ENCODE results near the gene METTL26.

DNA sequence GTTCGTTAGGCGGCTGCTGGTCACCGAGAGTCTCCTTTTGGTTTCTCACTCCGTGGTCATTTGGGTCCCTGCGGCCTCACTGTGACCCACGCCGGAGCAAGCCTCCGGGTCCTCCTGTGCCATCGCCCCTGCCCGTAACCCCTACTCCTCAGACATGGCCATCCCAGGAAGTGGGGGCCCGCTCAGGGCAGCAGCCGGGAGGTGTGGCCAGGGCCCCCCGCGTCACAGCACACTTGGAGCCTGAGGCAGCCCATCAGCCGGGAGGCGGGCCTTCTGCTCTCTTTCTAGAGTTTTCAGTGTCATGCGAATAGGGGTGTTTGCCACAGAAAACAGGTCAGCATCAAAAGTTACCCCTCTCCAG is 13.2 kb downstream of the METTL26 start:
- no peak for TF ChIP-seq EZH2 (IDR thresholded peaks at IDR 0.05; ENCODE audit: borderline replicate concordance, low read length)
- TF ChIP-seq, protein P1, sequence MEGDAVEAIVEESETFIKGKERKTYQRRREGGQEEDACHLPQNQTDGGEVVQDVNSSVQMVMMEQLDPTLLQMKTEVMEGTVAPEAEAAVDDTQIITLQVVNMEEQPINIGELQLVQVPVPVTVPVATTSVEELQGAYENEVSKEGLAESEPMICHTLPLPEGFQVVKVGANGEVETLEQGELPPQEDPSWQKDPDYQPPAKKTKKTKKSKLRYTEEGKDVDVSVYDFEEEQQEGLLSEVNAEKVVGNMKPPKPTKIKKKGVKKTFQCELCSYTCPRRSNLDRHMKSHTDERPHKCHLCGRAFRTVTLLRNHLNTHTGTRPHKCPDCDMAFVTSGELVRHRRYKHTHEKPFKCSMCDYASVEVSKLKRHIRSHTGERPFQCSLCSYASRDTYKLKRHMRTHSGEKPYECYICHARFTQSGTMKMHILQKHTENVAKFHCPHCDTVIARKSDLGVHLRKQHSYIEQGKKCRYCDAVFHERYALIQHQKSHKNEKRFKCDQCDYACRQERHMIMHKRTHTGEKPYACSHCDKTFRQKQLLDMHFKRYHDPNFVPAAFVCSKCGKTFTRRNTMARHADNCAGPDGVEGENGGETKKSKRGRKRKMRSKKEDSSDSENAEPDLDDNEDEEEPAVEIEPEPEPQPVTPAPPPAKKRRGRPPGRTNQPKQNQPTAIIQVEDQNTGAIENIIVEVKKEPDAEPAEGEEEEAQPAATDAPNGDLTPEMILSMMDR (conservative IDR thresholded peaks at IDR 0.05 in 1 of 2, IDR thresholded peaks at IDR 0.05 in 1 of 2; ENCODE audit: extremely low read depth in 1 of 2, insufficient read depth in 1 of 2, low read depth in 1 of 2, low read length in 2 of 2): no peak
